Measurements from ENCODE around the gene GABRG2.

The GABRG2 gene

GRCh38 chr5:162139190-162139589 lies 71.6 kb downstream of the GABRG2 start:
- Histone ChIP-seq H3K4me3 (replicated peaks; ENCODE audit: insufficient read depth, low read length) (no peak overlapping the region), H3K27me3 (ENCODE audit: insufficient read depth, poor library complexity, severe bottlenecking) (no peaks in the 10 kb centered on the region), H3K27ac (replicated peaks) (no peak overlapping the region)
- TF ChIP-seq POLR2AphosphoS5 (IDR thresholded peaks at IDR 0.05; ENCODE audit: low read depth) (no peak), GABPA (IDR thresholded peaks at IDR 0.05; ENCODE audit: low read depth) (no peak), REST (IDR thresholded peaks at IDR 0.05; ENCODE audit: insufficient replicate concordance, low read depth) (no peak), SPI1 (IDR thresholded peaks at IDR 0.05; ENCODE audit: borderline replicate concordance, low read depth) (no peak), CTCF (IDR thresholded peaks at IDR 0.05; ENCODE audit: insufficient read depth, low read length) (no peak)
- DNase-seq (ENCODE audit: low read depth in 1 of 2, low spot score in 1 of 2): no peak

- no peak overlapping the region for H3K27ac ChIP-seq (replicated peaks)
- DNase-seq (ENCODE audit: low read depth in 1 of 2, low spot score in 1 of 2): no peak
- H3K4me3 ChIP-seq (replicated peaks; ENCODE audit: insufficient read depth, low read length): no peak overlapping the region
- TF ChIP-seq CTCF (IDR thresholded peaks at IDR 0.05; ENCODE audit: insufficient read depth, low read length) (no peak), REST (IDR thresholded peaks at IDR 0.05; ENCODE audit: insufficient replicate concordance, low read depth) (no peak), SPI1 (IDR thresholded peaks at IDR 0.05; ENCODE audit: borderline replicate concordance, low read depth) (no peak)
- no peaks in the 10 kb centered on the region for H3K27me3 ChIP-seq (ENCODE audit: insufficient read depth, poor library complexity, severe bottlenecking)
Observed at GRCh38 chr5:162154242-162154641, 86.7 kb downstream of the GABRG2 start.

- Histone ChIP-seq H3K4me3 (replicated peaks; ENCODE audit: insufficient read depth, low read length) (no peak overlapping the region), H3K27me3 (ENCODE audit: insufficient read depth, poor library complexity, severe bottlenecking) (no peaks in the 10 kb centered on the region), H3K27ac (replicated peaks) (no peak overlapping the region)
- TF ChIP-seq POLR2AphosphoS5 (IDR thresholded peaks at IDR 0.05; ENCODE audit: low read depth) (no peak), CTCF (IDR thresholded peaks at IDR 0.05; ENCODE audit: insufficient read depth, low read length) (no peak), REST (IDR thresholded peaks at IDR 0.05; ENCODE audit: insufficient replicate concordance, low read depth) (no peak), GABPA (IDR thresholded peaks at IDR 0.05; ENCODE audit: low read depth) (no peak), SPI1 (IDR thresholded peaks at IDR 0.05; ENCODE audit: borderline replicate concordance, low read depth) (no peak)
- no peak for DNase-seq (ENCODE audit: low read depth in 1 of 2, low spot score in 1 of 2)
Observed at GRCh38 chr5:162160401-162160800, 92.8 kb downstream of the GABRG2 start.

Measured in HL-60 (cell line).